DMS79 treated with DMSO at 0.1 percent for 48 hours (cell line): ENCODE measurements around the gene ANKRD18A.
"Not testable (repeated sequence)": the region's sequence is repeated elsewhere in the genome, so short reads cannot be mapped to it uniquely, and the experiment has no call there.

Experiments used
- DNase-seq: peaks from one replicate; lab custom pipeline; 2025; lab: John Stamatoyannopoulos, UW

Gene ANKRD18A

GRCh38 chr9:38626006-38626405, 5.6 kb upstream of the ANKRD18A start:
- no peak for DNase-seq

- DNase-seq, result no peak
Measured at GRCh38 chr9:38622951-38623350, 2.6 kb upstream of the ANKRD18A start.

GRCh38 chr9:38622288-38622674, 1.9 kb upstream of the ANKRD18A start:
- DNase-seq, result peak; percentile 80

GRCh38 chr9:38621434-38622287, 1.3 kb upstream of the ANKRD18A start:
- peak; percentile 18 for DNase-seq

GRCh38 chr9:38619556-38620447, 594 bp downstream of the ANKRD18A start:
- peak; percentile 39 for DNase-seq

GRCh38 chr9:38598029-38598745, 22.2 kb downstream of the ANKRD18A start:
- DNase-seq, result not testable (repeated sequence)

GRCh38 chr9:38595117-38595516, 25.3 kb downstream of the ANKRD18A start:
- not testable (repeated sequence) for DNase-seq

GRCh38 chr9:38591346-38592063, 28.9 kb downstream of the ANKRD18A start:
- peak; percentile 40 for DNase-seq

- not testable (repeated sequence) for DNase-seq
Measured at GRCh38 chr9:38583765-38584164, 36.6 kb downstream of the ANKRD18A start.

GRCh38 chr9:38580112-38580511, 40.3 kb downstream of the ANKRD18A start:
- DNase-seq, result not testable (repeated sequence)

GRCh38 chr9:38576181-38576580, 44.2 kb downstream of the ANKRD18A start:
- peak; percentile 32 for DNase-seq

- not testable (repeated sequence) for DNase-seq
Measured at GRCh38 chr9:38566048-38566447, 54.3 kb downstream of the ANKRD18A start.

- not testable (repeated sequence) for DNase-seq
Measured at GRCh38 chr9:38565178-38565577, 55.2 kb downstream of the ANKRD18A start.

- DNase-seq, result not testable (repeated sequence)
Measured at GRCh38 chr9:38563911-38564310, 56.5 kb downstream of the ANKRD18A start.

- not testable (repeated sequence) for DNase-seq
Measured at GRCh38 chr9:38561134-38561533, 59.3 kb downstream of the ANKRD18A start.

GRCh38 chr9:38559172-38559571, 61.2 kb downstream of the ANKRD18A start:
- not testable (repeated sequence) for DNase-seq

GRCh38 chr9:38557746-38558145, 62.6 kb downstream of the ANKRD18A start:
- not testable (repeated sequence) for DNase-seq

- not testable (repeated sequence) for DNase-seq
Measured at GRCh38 chr9:38554966-38555365, 65.4 kb downstream of the ANKRD18A start.

- not testable (repeated sequence) for DNase-seq
Measured at GRCh38 chr9:38553019-38553418, 67.4 kb downstream of the ANKRD18A start.

- not testable (repeated sequence) for DNase-seq
Measured at GRCh38 chr9:38546497-38547163, 73.8 kb downstream of the ANKRD18A start.

GRCh38 chr9:38540535-38540934, 79.9 kb downstream of the ANKRD18A start:
- not testable (repeated sequence) for DNase-seq
